Liver (tissue), 9 donors: Measurements from ENCODE around the gene GTF2IRD1. TPM values are rescaled to one million over a fixed set of nuclear protein-coding genes. Genes with fewer than 3 reads are reported as not detected.
A peak's percentile ranks its signal among the peaks of the same experiment; 100 is the strongest.

Source experiments
- DNase-seq: peaks from one replicate; pipeline ENCODE4 v3.0.0-alpha.2; 2017; ENCODE audit warnings: low spot score
- H3K27ac ChIP-seq, 2 donors: one replicate each; pipeline ENCODE4 v1.7.0; 2013; ENCODE audit warnings: inconsistent platforms in 2 of 2, low read length in 2 of 2, control low read depth in 1 of 2, low read depth in 1 of 2, mild to moderate bottlenecking in 1 of 2
- H3K27me3 ChIP-seq, 4 donors: one replicate each; pipeline versions ENCODE4 v1.6.1 to v1.7.0; 2013; ENCODE audit warnings: low read length in 3 of 4, inconsistent platforms in 1 of 4, mild to moderate bottlenecking in 1 of 4, moderate library complexity in 1 of 4; ENCODE audit not compliant: control insufficient read depth in 4 of 4, insufficient read depth in 4 of 4
- H3K36me3 ChIP-seq, 4 donors: one replicate each; pipeline versions ENCODE4 v1.6.1 to v1.7.0; 2013; ENCODE audit warnings: low read length in 3 of 4, mild to moderate bottlenecking in 3 of 4, low read depth in 1 of 4, moderate library complexity in 1 of 4; ENCODE audit not compliant: control insufficient read depth in 4 of 4, insufficient read depth in 3 of 4
- H3K4me1 ChIP-seq, 4 donors: one replicate each; pipeline versions ENCODE4 v1.6.1 to v1.7.0; 2013; ENCODE audit warnings: low read length in 3 of 4, mild to moderate bottlenecking in 3 of 4, moderate library complexity in 1 of 4; ENCODE audit not compliant: control insufficient read depth in 4 of 4, insufficient read depth in 4 of 4
- H3K4me3 ChIP-seq, 3 donors: one replicate each; pipeline versions ENCODE4 v1.6.1 to v1.7.0; 2013; ENCODE audit warnings: low read length in 3 of 3, control low read depth in 1 of 3, low read depth in 1 of 3, mild to moderate bottlenecking in 1 of 3
- H3K9ac ChIP-seq, 2 donors: one replicate each; pipeline ENCODE4 v1.7.0; 2013; ENCODE audit warnings: low read length in 2 of 2, mild to moderate bottlenecking in 2 of 2, moderate library complexity in 2 of 2, control low read depth in 1 of 2, low read depth in 1 of 2
- H3K9me3 ChIP-seq, 4 donors: one replicate each; pipeline versions ENCODE4 v1.6.1 to v1.7.0; 2013; ENCODE audit warnings: low read length in 3 of 4; ENCODE audit not compliant: control insufficient read depth in 4 of 4
- EGR1 ChIP-seq, 2 donors: IDR thresholded peaks; 2 replicates each; pipeline ENCODE4 v1.6.1; 2016 to 2018; ENCODE audit warnings: antibody characterized with exemption in 2 of 2, low read depth in 2 of 2
- GABPA ChIP-seq, 2 donors: IDR thresholded peaks in 1 of 2; conservative IDR thresholded peaks in 1 of 2; 2 replicates each; pipeline ENCODE4 v1.6.1; 2016; ENCODE audit warnings: antibody characterized with exemption in 2 of 2, mild to moderate bottlenecking in 1 of 2, moderate library complexity in 1 of 2
- HNF4A ChIP-seq, 2 donors: conservative IDR thresholded peaks; 2 replicates each; pipeline ENCODE4 v1.6.1; 2016; ENCODE audit warnings: antibody characterized with exemption in 2 of 2, mild to moderate bottlenecking in 2 of 2
- HNF4G ChIP-seq: IDR thresholded peaks from 2 replicates; pipeline ENCODE4 v1.6.1; 2016; ENCODE audit warnings: antibody characterized with exemption
- JUND ChIP-seq, 2 donors: IDR thresholded peaks; 2 replicates each; pipeline ENCODE4 v1.6.1; 2016; ENCODE audit warnings: antibody characterized with exemption in 2 of 2
- MAX ChIP-seq: IDR thresholded peaks from 2 replicates; pipeline ENCODE4 v1.6.1; 2016; ENCODE audit warnings: antibody characterized with exemption
- NR2F2 ChIP-seq: IDR thresholded peaks from 2 replicates; pipeline ENCODE4 v1.6.1; 2016; ENCODE audit warnings: antibody characterized with exemption
- RAD21 ChIP-seq, 2 donors: IDR thresholded peaks; 2 replicates each; pipeline ENCODE4 v1.6.1; 2016; ENCODE audit warnings: antibody characterized with exemption in 2 of 2, mild to moderate bottlenecking in 2 of 2
- REST ChIP-seq: IDR thresholded peaks from 2 replicates; pipeline ENCODE4 v1.6.1; 2016; ENCODE audit warnings: antibody characterized with exemption, mild to moderate bottlenecking
- RXRA ChIP-seq, 2 donors: IDR thresholded peaks; 2 replicates each; pipeline ENCODE4 v1.6.1; 2017 to 2018; ENCODE audit warnings: antibody characterized with exemption in 2 of 2, mild to moderate bottlenecking in 1 of 2
- SP1 ChIP-seq: IDR thresholded peaks from 2 replicates; pipeline ENCODE4 v1.6.1; 2018; ENCODE audit warnings: antibody characterized with exemption, mild to moderate bottlenecking
- WGBS: extraction: QIAGEN DNeasy Blood & Tissue Kit; methylation state at CpG from one replicate; pipeline ENCODE4 v1.1.7; 2013; 5-methylcytosine and 5-hydroxymethylcytosine counted together
- polyA plus RNA-seq, 2 donors: library from polyadenylated mRNA; stranded (reverse) in 1 of 2; unstranded in 1 of 2; fragments of 200-250 nt in 1 of 2; fragments of >200 nt in 1 of 2; fragmentation: Nextera tagmentation in 1 of 2; extraction: Ambion mirVana in 1 of 2; gene quantifications; one replicate each; pipeline versions ENCODE4 v1.2.1 to v1.2.3, GENCODE V29; 2013 to 2015
- total RNA-seq, 2 donors: library from RNA; depleted of rRNA; stranded (reverse); fragments of >200 nt; gene quantifications; one replicate each; pipeline ENCODE4 v1.2.3, GENCODE V29; 2014
- TF ChIP-seq, protein P1 (sequence below): IDR thresholded peaks from 2 replicates; pipeline ENCODE4 v1.6.1; 2016; ENCODE audit warnings: antibody characterized with exemption
- TF ChIP-seq, protein P2 (sequence below): fragments of 150-350 bp; IDR thresholded peaks from 2 replicates; pipeline ENCODE4 v1.5.1; 2017; ENCODE audit warnings: improper control_type of control experiment, low read depth, low read length; ENCODE audit not compliant: missing input control
- TF ChIP-seq, protein P3 (sequence below): IDR thresholded peaks from 2 replicates; pipeline ENCODE4 v1.6.1; 2016; ENCODE audit warnings: antibody characterized with exemption
- donor health status: healthy.
- donor health status: healthy.
- donor health status: healthy.
- donor health status: healthy.
- donor health status: healthy.

The GTF2IRD1 gene
- total and polyA plus RNA-seq, 4 donors = 2.0 to 7.4 (median 3.3) TPM

- 40% methylated on average over 14 of the region's 14 CpGs for WGBS
- DNase-seq = no peak
- no peaks in the 10 kb centered on the region for H3K9me3 ChIP-seq
- peaks cover 11 to 31% (median 16%) of the 10 kb centered on the region in 4 donors for H3K4me1 ChIP-seq
- H3K9ac ChIP-seq = no peak overlapping the region
- H3K4me3 ChIP-seq = no peak overlapping the region
- H3K27me3 ChIP-seq = no peaks in the 10 kb centered on the region
- TF ChIP-seq SP1 (no peak), GABPA (IDR thresholded peaks at IDR 0.05 in 1 of 2, conservative IDR thresholded peaks at IDR 0.05 in 1 of 2) (no peak), NR2F2 (no peak), HNF4A (conservative IDR thresholded peaks at IDR 0.05) (no peak), REST (no peak), HNF4G (no peak)
- TF ChIP-seq, protein P1, sequence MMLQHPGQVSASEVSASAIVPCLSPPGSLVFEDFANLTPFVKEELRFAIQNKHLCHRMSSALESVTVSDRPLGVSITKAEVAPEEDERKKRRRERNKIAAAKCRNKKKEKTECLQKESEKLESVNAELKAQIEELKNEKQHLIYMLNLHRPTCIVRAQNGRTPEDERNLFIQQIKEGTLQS = no peak
- TF ChIP-seq, protein P2, sequence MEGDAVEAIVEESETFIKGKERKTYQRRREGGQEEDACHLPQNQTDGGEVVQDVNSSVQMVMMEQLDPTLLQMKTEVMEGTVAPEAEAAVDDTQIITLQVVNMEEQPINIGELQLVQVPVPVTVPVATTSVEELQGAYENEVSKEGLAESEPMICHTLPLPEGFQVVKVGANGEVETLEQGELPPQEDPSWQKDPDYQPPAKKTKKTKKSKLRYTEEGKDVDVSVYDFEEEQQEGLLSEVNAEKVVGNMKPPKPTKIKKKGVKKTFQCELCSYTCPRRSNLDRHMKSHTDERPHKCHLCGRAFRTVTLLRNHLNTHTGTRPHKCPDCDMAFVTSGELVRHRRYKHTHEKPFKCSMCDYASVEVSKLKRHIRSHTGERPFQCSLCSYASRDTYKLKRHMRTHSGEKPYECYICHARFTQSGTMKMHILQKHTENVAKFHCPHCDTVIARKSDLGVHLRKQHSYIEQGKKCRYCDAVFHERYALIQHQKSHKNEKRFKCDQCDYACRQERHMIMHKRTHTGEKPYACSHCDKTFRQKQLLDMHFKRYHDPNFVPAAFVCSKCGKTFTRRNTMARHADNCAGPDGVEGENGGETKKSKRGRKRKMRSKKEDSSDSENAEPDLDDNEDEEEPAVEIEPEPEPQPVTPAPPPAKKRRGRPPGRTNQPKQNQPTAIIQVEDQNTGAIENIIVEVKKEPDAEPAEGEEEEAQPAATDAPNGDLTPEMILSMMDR = no peak
- H3K27ac ChIP-seq = peak overlapping the region; percentile 53 to 55
- H3K36me3 ChIP-seq = no peaks in the 10 kb centered on the region
Measured at GRCh38 chr7:74502216-74502891, 48.6 kb downstream of the GTF2IRD1 start.

DNA sequence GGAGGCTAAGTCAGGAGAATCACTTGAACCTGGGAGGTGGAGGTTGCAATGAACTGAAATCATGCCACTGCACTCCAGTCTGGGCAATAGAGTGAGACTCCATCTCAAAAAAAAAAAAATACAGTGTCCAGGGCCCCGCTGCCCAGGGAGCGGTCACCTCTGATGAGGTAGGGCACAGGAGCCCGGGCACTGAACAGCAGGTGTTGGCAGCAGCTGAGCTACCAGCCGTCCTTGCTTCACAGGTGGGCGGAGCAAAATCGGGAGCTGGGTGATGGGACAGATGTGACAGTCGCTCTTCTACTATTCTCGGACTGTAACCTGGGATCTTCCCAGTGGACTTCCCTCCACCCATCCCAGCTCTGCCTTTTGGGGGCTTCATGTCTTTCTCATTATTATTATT lies 49.4 kb downstream of the GTF2IRD1 start:
- no peak for DNase-seq
- WGBS = 33% methylated on average over 8 of the region's 8 CpGs
- Histone ChIP-seq H3K9ac (no peak overlapping the region), H3K36me3 (no peaks in the 10 kb centered on the region), H3K4me3 (no peak overlapping the region), H3K9me3 (no peaks in the 10 kb centered on the region), H3K27ac (peak overlapping the region in 1 of 2 donors; percentile 53), H3K4me1 (peaks cover 11 to 30% (median 16%) of the 10 kb centered on the region in 4 donors), H3K27me3 (no peaks in the 10 kb centered on the region)
- TF ChIP-seq, protein P2 = no peak
- TF ChIP-seq RXRA (IDR thresholded peaks at IDR 0.05) = peak; percentile 28 to 47
- no peak for TF ChIP-seq HNF4G
- TF ChIP-seq JUND (IDR thresholded peaks at IDR 0.05) = no peak
- TF ChIP-seq EGR1 (IDR thresholded peaks at IDR 0.05; ENCODE audit: low read depth in 2 of 2) = no peak
- no peak for TF ChIP-seq NR2F2
- TF ChIP-seq MAX = no peak
- TF ChIP-seq RAD21 (IDR thresholded peaks at IDR 0.05) = peak in 1 of 2 donors; percentile 24
- TF ChIP-seq, protein P3, sequence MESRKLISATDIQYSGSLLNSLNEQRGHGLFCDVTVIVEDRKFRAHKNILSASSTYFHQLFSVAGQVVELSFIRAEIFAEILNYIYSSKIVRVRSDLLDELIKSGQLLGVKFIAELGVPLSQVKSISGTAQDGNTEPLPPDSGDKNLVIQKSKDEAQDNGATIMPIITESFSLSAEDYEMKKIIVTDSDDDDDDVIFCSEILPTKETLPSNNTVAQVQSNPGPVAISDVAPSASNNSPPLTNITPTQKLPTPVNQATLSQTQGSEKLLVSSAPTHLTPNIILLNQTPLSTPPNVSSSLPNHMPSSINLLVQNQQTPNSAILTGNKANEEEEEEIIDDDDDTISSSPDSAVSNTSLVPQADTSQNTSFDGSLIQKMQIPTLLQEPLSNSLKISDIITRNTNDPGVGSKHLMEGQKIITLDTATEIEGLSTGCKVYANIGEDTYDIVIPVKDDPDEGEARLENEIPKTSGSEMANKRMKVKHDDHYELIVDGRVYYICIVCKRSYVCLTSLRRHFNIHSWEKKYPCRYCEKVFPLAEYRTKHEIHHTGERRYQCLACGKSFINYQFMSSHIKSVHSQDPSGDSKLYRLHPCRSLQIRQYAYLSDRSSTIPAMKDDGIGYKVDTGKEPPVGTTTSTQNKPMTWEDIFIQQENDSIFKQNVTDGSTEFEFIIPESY = no peak
- no peak for TF ChIP-seq SP1
